B cell (primary cell): ENCODE data around the gene KCND1.

Source experiments
- EZH2 ChIP-seq: IDR thresholded peaks from 2 replicates; pipeline ENCODE4 v1.6.1; 2012; ENCODE audit warnings: borderline replicate concordance, low read depth, mild to moderate bottlenecking, moderate library complexity, low read length; ENCODE audit not compliant: insufficient read depth, poor library complexity, severe bottlenecking
- TF ChIP-seq, protein P1 (sequence below): fragments of 200-600 bp; IDR thresholded peaks from one replicate; pipeline ENCODE4 v1.8.0; 2022; ENCODE audit warnings: antibody characterized with exemption, mild to moderate bottlenecking

DNA sequence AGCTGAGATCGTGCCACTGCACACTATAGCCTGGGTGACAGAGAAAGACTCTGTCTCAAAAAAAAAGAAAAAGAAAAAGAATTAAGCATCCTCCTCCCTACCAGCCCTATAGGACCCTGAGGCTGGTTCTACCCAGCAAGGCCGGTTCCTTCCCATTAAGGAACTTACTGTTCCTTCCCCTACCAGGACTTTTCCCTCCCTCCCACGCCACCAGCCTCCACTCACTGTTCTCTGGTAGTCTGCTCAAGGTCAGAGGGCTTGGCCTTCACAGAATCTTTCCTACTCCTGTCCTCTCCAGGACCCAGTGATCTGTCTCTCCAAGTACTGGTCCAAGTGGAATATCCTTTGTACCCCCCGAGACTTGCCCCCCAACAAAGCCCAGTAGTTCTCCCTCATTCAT, 29.0 kb upstream of the KCND1 start:
- TF ChIP-seq, protein P1, sequence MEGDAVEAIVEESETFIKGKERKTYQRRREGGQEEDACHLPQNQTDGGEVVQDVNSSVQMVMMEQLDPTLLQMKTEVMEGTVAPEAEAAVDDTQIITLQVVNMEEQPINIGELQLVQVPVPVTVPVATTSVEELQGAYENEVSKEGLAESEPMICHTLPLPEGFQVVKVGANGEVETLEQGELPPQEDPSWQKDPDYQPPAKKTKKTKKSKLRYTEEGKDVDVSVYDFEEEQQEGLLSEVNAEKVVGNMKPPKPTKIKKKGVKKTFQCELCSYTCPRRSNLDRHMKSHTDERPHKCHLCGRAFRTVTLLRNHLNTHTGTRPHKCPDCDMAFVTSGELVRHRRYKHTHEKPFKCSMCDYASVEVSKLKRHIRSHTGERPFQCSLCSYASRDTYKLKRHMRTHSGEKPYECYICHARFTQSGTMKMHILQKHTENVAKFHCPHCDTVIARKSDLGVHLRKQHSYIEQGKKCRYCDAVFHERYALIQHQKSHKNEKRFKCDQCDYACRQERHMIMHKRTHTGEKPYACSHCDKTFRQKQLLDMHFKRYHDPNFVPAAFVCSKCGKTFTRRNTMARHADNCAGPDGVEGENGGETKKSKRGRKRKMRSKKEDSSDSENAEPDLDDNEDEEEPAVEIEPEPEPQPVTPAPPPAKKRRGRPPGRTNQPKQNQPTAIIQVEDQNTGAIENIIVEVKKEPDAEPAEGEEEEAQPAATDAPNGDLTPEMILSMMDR: no peak
- TF ChIP-seq EZH2: no peak
